ENCODE measurements around the gene ARHGDIG.

The ARHGDIG gene

GRCh38 chr16:287981-288920 lies 7.9 kb downstream of the ARHGDIG start:
- H3K36me3 ChIP-seq (ENCODE audit: control insufficient read depth, low read length): peaks cover 9% of the 10 kb centered on the region; the same call in 1 of the 2 replicates
- no peaks in the 10 kb centered on the region for H3K79me2 ChIP-seq (ENCODE audit: control insufficient read depth, low read length)
- no peak overlapping the region for H3K4me3 ChIP-seq (ENCODE audit: low read length)
- H3K27ac ChIP-seq (ENCODE audit: low read depth, low read length): no peak overlapping the region
- no peak for TF ChIP-seq CTCF (IDR thresholded peaks at IDR 0.05; ENCODE audit: low read depth, low read length, poor library complexity, severe bottlenecking)
- TF ChIP-seq EZH2phosphoT487 (IDR thresholded peaks at IDR 0.05; ENCODE audit: borderline replicate concordance, low read length): no peak
- no peaks in the 10 kb centered on the region for H3F3A ChIP-seq (ENCODE audit: control insufficient read depth, insufficient read depth)
- no peaks in the 10 kb centered on the region for H3K9me2 ChIP-seq (replicated peaks; ENCODE audit: control insufficient read depth, low read length)
- no peaks in the 10 kb centered on the region for H3K27me3 ChIP-seq (ENCODE audit: control insufficient read depth, low read length)
- no peak overlapping the region for H3K4me2 ChIP-seq (ENCODE audit: low read length)
- H4K20me1 ChIP-seq (ENCODE audit: control insufficient read depth, insufficient read depth, low read depth, low read length): no peaks in the 10 kb centered on the region
- H3K4me1 ChIP-seq (ENCODE audit: control insufficient read depth, low read length): peaks cover 9% of the 10 kb centered on the region
- H3K9me3 ChIP-seq (ENCODE audit: control insufficient read depth, insufficient read depth, low read length): no peaks in the 10 kb centered on the region

- no peak overlapping the region for H3K4me2 ChIP-seq (ENCODE audit: low read length)
- H3K4me1 ChIP-seq (ENCODE audit: control insufficient read depth, low read length): peaks cover 9% of the 10 kb centered on the region
- peaks cover 9% of the 10 kb centered on the region; the same call in 1 of the 2 replicates for H3K36me3 ChIP-seq (ENCODE audit: control insufficient read depth, low read length)
- no peak overlapping the region for H3K27ac ChIP-seq (ENCODE audit: low read depth, low read length)
- H3K9me3 ChIP-seq (ENCODE audit: control insufficient read depth, insufficient read depth, low read length): no peaks in the 10 kb centered on the region
- no peaks in the 10 kb centered on the region for H3K27me3 ChIP-seq (ENCODE audit: control insufficient read depth, low read length)
- no peaks in the 10 kb centered on the region for H4K20me1 ChIP-seq (ENCODE audit: control insufficient read depth, insufficient read depth, low read depth, low read length)
- no peak overlapping the region for H3K4me3 ChIP-seq (ENCODE audit: low read length)
- no peaks in the 10 kb centered on the region for H3F3A ChIP-seq (ENCODE audit: control insufficient read depth, insufficient read depth)
- TF ChIP-seq CTCF (IDR thresholded peaks at IDR 0.05; ENCODE audit: low read depth, low read length, poor library complexity, severe bottlenecking) (no peak), EZH2phosphoT487 (IDR thresholded peaks at IDR 0.05; ENCODE audit: borderline replicate concordance, low read length) (no peak)
- H3K79me2 ChIP-seq (ENCODE audit: control insufficient read depth, low read length): no peaks in the 10 kb centered on the region
- H3K9me2 ChIP-seq (replicated peaks; ENCODE audit: control insufficient read depth, low read length): no peaks in the 10 kb centered on the region
Measured at GRCh38 chr16:289395-289997, 9.1 kb downstream of the ARHGDIG start.

DNA sequence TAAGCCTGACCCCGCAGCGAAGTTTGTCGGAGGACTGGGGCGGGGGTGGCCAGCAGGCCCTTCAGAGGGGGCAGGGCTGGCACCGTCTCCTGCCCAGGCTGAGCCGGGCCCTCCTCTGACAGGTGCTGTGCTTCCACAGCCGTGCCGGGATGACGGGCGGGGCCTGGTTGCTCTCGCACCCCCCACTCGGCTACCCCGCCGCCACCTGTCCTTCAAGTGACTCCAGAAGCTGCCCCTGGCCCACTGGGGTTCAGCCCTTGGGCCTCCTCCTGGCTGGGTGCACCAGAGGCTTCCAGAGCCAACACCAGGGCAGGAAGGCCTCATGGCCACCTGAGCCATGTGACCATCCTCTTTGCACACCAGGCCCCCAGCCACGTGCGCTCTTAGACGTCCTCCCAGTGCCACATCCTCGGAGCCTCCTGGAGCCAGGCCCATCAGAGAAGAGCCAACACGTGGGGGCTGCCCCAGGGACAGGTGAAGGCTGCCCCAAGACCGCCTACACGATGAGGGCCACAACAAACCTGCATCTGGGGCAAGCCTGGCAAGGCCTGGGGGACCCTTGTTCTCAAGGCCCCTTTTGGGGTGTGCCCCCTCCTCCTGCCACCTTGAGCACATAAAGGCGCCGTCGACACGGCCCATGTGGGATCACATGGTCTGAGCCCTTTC lies 9.8 kb downstream of the ARHGDIG start:
- Histone ChIP-seq H3K27me3 (ENCODE audit: control insufficient read depth, low read length) (no peaks in the 10 kb centered on the region), H3K27ac (ENCODE audit: low read depth, low read length) (no peak overlapping the region), H3K4me1 (ENCODE audit: control insufficient read depth, low read length) (peaks cover 6% of the 10 kb centered on the region), H3K4me3 (ENCODE audit: low read length) (no peak overlapping the region), H3K9me2 (replicated peaks; ENCODE audit: control insufficient read depth, low read length) (no peaks in the 10 kb centered on the region), H3K4me2 (ENCODE audit: low read length) (no peak overlapping the region), H4K20me1 (ENCODE audit: control insufficient read depth, insufficient read depth, low read depth, low read length) (no peaks in the 10 kb centered on the region), H3K36me3 (ENCODE audit: control insufficient read depth, low read length) (peaks cover 9% of the 10 kb centered on the region; the same call in 1 of the 2 replicates), H3F3A (ENCODE audit: control insufficient read depth, insufficient read depth) (no peaks in the 10 kb centered on the region), H3K79me2 (ENCODE audit: control insufficient read depth, low read length) (no peaks in the 10 kb centered on the region), H3K9me3 (ENCODE audit: control insufficient read depth, insufficient read depth, low read length) (no peaks in the 10 kb centered on the region)
- TF ChIP-seq EZH2phosphoT487 (IDR thresholded peaks at IDR 0.05; ENCODE audit: borderline replicate concordance, low read length) (no peak), CTCF (IDR thresholded peaks at IDR 0.05; ENCODE audit: low read depth, low read length, poor library complexity, severe bottlenecking) (no peak)

All from DOHH2 (cell line).